ENCODE measurements around the gene RDX. TPM values are rescaled to one million over a fixed set of nuclear protein-coding genes. Genes with fewer than 3 reads are reported as not detected.

RDX gene
- total RNA-seq, 1 experiment from 2014 or later = 86.6 TPM

GRCh38 chr11:110253525-110253924 lies 42.9 kb downstream of the RDX start:
- no peak overlapping the region for H2BK12ac ChIP-seq (ENCODE audit: insufficient read length, low read depth, low read length)
- H3K23me2 ChIP-seq (ENCODE audit: insufficient read length, low read depth, low read length, poor library complexity, severe bottlenecking) = no peaks in the 10 kb centered on the region
- H3T11ph ChIP-seq (ENCODE audit: low read length) = no peak overlapping the region
- Mint-ChIP-seq H3K4me3 (no peak overlapping the region), H3K27me3 (ENCODE audit: low read depth) (no peaks in the 10 kb centered on the region), H3K27ac (no peak overlapping the region), H3K4me1 (no peaks in the 10 kb centered on the region), H3K36me3 (ENCODE audit: insufficient read depth in 1 of 3, low read depth in 3 of 3) (peaks cover 10 to 53% (median 51%) of the 10 kb centered on the region in 3 experiments; a peak in 6 of 7 replicates), H3K9me3 (no peaks in the 10 kb centered on the region)
- H3K23ac ChIP-seq (ENCODE audit: insufficient read length, low read depth, low read length) = no peak overlapping the region
- no peak overlapping the region for H3K56ac ChIP-seq (ENCODE audit: insufficient read length, low read depth, low read length)
- no CpG with 5 or more reads among the region's 3 CpGs for WGBS (ENCODE audit: extremely low coverage, insufficient read length, low lambda C conversion rate)
- H3K79me1 ChIP-seq (ENCODE audit: insufficient read depth, low read depth, low read length, poor library complexity, severe bottlenecking) = no peaks in the 10 kb centered on the region
- no peak overlapping the region for H3K4ac ChIP-seq (ENCODE audit: low read depth, low read length)
- no peak overlapping the region for H4K91ac ChIP-seq (ENCODE audit: insufficient read length, low read depth, low read length)
- H3K9ac ChIP-seq (ENCODE audit: extremely low read depth, insufficient read length, low read length) = no peak overlapping the region
- no peak overlapping the region for H4K8ac ChIP-seq (replicated peaks; ENCODE audit: insufficient read length, low read depth, low read length)
- no peak overlapping the region for H3K27ac ChIP-seq (ENCODE audit: insufficient read length, low read depth, low read length)
- no peaks in the 10 kb centered on the region for H4K20me1 ChIP-seq (ENCODE audit: control insufficient read depth, insufficient read depth, insufficient read length)
- H3K79me2 ChIP-seq (ENCODE audit: insufficient read depth, low read length) = no peaks in the 10 kb centered on the region
- H2BK20ac ChIP-seq (ENCODE audit: low read depth, low read length, poor library complexity, severe bottlenecking) = no peak overlapping the region
- no peak overlapping the region for H2BK15ac ChIP-seq (ENCODE audit: low read depth, low read length)
- H2AK5ac ChIP-seq (ENCODE audit: insufficient read length, low read length) = no peak overlapping the region
- no peak overlapping the region for H3K14ac ChIP-seq (ENCODE audit: insufficient read depth, low read length)
- no peak overlapping the region for H4K5ac ChIP-seq (ENCODE audit: insufficient read length, low read depth, low read length)
- H3K4me1 ChIP-seq (ENCODE audit: insufficient read depth, low read length) = no peaks in the 10 kb centered on the region
- H3K18ac ChIP-seq (ENCODE audit: insufficient read length, low read depth, low read length) = no peak overlapping the region
- H3K27me3 ChIP-seq (ENCODE audit: insufficient read depth, low read length) = no peaks in the 10 kb centered on the region
- no peak overlapping the region for H2AFZ ChIP-seq (ENCODE audit: low read length)
- no peak overlapping the region for H2BK120ac ChIP-seq (ENCODE audit: low read depth, low read length, poor library complexity, severe bottlenecking)
- H3K4me2 ChIP-seq (ENCODE audit: insufficient read depth, insufficient read length, low read length) = no peak overlapping the region
- DNase-seq = no peak
- no peaks in the 10 kb centered on the region for H3K9me3 ChIP-seq (ENCODE audit: control insufficient read depth, low read depth, low read length)
- no peak overlapping the region for H2BK5ac ChIP-seq (ENCODE audit: insufficient read length, low read length)
- no peak for TF ChIP-seq CTCF (conservative IDR thresholded peaks at IDR 0.05)

All from H9 (cell line).